Measurements from ENCODE around the gene USP25. TPM values are rescaled to one million over a fixed set of nuclear protein-coding genes. Genes with fewer than 3 reads are reported as not detected.

USP25 gene
- total and polyA plus RNA-seq, 4 donors, result 14.6 to 148 (median 32.1) TPM

- Histone ChIP-seq H3K27ac (ENCODE audit: low read depth in 1 of 2, low read length in 1 of 2) (no peak overlapping the region), H3K4me3 (no peak overlapping the region), H3K27me3 (ENCODE audit: control insufficient read depth in 3 of 3, insufficient read depth in 3 of 3, low read length in 2 of 3) (no peaks in the 10 kb centered on the region), H3K9me3 (ENCODE audit: control insufficient read depth in 4 of 4, insufficient read depth in 3 of 4, low read length in 3 of 4) (no peaks in the 10 kb centered on the region), H3K36me3 (ENCODE audit: control insufficient read depth in 4 of 4, insufficient read depth in 4 of 4, low read length in 4 of 4) (peaks cover 0 to 3% (median 0%) of the 10 kb centered on the region in 4 donors), H3K4me1 (ENCODE audit: control insufficient read depth in 5 of 5, insufficient read depth in 5 of 5, low read length in 5 of 5) (peaks cover 0 to 6% (median 0%) of the 10 kb centered on the region in 5 donors), H3K9ac (ENCODE audit: insufficient read depth in 1 of 2, low read length in 2 of 2) (no peak overlapping the region)
- no peak for TF ChIP-seq CTCF (IDR thresholded peaks at IDR 0.05; ENCODE audit: control extremely low read depth, extremely low read depth)
- ATAC-seq (ENCODE audit: insufficient read depth, low FRiP score) (no peak), DNase-seq (no peak)
- WGBS, 2 donors, result 85 to 89% methylated on average over 7 of the region's 7 CpGs
These were observed 79.3 kb downstream of the USP25 start for GRCh38 chr21:15809065-15809464.

DNA sequence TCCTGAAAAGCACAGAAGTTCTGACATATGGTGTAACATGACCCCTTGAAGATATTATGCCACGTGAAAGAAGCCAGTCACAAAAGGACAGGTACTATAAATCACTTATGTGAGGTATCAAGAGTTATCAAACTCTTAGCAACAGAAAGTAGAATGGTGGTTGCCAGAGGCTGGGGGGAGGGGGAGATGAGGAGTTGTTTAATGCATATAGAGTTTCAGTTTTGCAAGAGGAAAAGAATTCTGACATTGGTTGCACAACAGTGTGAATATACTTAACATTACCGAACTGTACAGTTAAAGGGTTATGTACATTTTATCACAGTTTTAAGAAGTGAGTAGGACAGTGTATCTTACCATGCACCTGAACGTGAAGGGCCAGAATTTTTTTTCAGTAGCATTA, 80.0 kb downstream of the USP25 start:
- WGBS, 2 donors, result 34 to 49% methylated on average over 3 of the region's 3 CpGs
- ATAC-seq (ENCODE audit: insufficient read depth, low FRiP score) (no peak), DNase-seq (peak; percentile 35 to 82 (median 67))
- Histone ChIP-seq H3K9ac (ENCODE audit: insufficient read depth in 1 of 2, low read length in 2 of 2) (no peak overlapping the region), H3K27ac (ENCODE audit: low read depth in 1 of 2, low read length in 1 of 2) (no peak overlapping the region), H3K27me3 (ENCODE audit: control insufficient read depth in 3 of 3, insufficient read depth in 3 of 3, low read length in 2 of 3) (no peaks in the 10 kb centered on the region), H3K4me3 (no peak overlapping the region), H3K4me1 (ENCODE audit: control insufficient read depth in 5 of 5, insufficient read depth in 5 of 5, low read length in 5 of 5) (peaks cover 0 to 2% (median 0%) of the 10 kb centered on the region in 5 donors), H3K9me3 (ENCODE audit: control insufficient read depth in 4 of 4, insufficient read depth in 3 of 4, low read length in 3 of 4) (peaks cover 0 to under 1% (median 0%) of the 10 kb centered on the region in 4 donors), H3K36me3 (ENCODE audit: control insufficient read depth in 4 of 4, insufficient read depth in 4 of 4, low read length in 4 of 4) (peaks cover 0 to 3% (median under 1%) of the 10 kb centered on the region in 4 donors)
- TF ChIP-seq CTCF (IDR thresholded peaks at IDR 0.05; ENCODE audit: control extremely low read depth, extremely low read depth), result no peak

DNA sequence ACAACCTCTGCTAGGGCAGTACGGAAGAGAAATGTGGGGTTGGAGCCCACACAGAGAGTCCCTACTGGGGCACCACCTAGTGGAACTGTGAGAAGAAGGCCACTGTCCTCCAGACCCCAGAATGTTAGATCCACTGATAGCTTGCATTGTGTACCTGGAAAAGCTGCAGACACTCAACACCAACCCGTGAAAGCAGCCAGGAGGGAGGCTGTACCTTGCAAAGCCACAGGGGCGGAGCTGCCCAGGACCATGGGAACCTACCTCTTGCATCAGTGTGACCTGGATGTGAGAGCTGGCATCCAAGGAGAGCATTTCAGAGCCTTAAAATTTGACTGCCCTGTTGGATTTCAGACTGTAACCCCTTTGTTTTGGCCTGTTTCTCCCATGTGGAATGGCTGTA, 85.5 kb downstream of the USP25 start:
- TF ChIP-seq CTCF (IDR thresholded peaks at IDR 0.05; ENCODE audit: control extremely low read depth, extremely low read depth), result no peak
- peaks cover 0 to 9% (median 3%) of the 10 kb centered on the region in 4 donors for H3K36me3 ChIP-seq (ENCODE audit: control insufficient read depth in 4 of 4, insufficient read depth in 4 of 4, low read length in 4 of 4)
- no peak overlapping the region for H3K27ac ChIP-seq (ENCODE audit: low read depth in 1 of 2, low read length in 1 of 2)
- DNase-seq (no peak), ATAC-seq (ENCODE audit: insufficient read depth, low FRiP score) (no peak)
- no peaks in the 10 kb centered on the region for H3K27me3 ChIP-seq (ENCODE audit: control insufficient read depth in 3 of 3, insufficient read depth in 3 of 3, low read length in 2 of 3)
- 98 to 100% methylated on average over 3 of the region's 3 CpGs for WGBS, 2 donors
- no peak overlapping the region for H3K4me3 ChIP-seq
- H3K4me1 ChIP-seq (ENCODE audit: control insufficient read depth in 5 of 5, insufficient read depth in 5 of 5, low read length in 5 of 5), result peaks cover 0 to 1% (median 0%) of the 10 kb centered on the region in 5 donors
- peaks cover 0 to 5% (median 1%) of the 10 kb centered on the region in 4 donors for H3K9me3 ChIP-seq (ENCODE audit: control insufficient read depth in 4 of 4, insufficient read depth in 3 of 4, low read length in 3 of 4)
- H3K9ac ChIP-seq (ENCODE audit: insufficient read depth in 1 of 2, low read length in 2 of 2), result no peak overlapping the region

- peaks cover 0 to under 1% (median 0%) of the 10 kb centered on the region in 4 donors for H3K9me3 ChIP-seq (ENCODE audit: control insufficient read depth in 4 of 4, insufficient read depth in 3 of 4, low read length in 3 of 4)
- DNase-seq (no peak), ATAC-seq (ENCODE audit: insufficient read depth, low FRiP score) (no peak)
- no peak overlapping the region for H3K27ac ChIP-seq (ENCODE audit: low read depth in 1 of 2, low read length in 1 of 2)
- TF ChIP-seq CTCF (IDR thresholded peaks at IDR 0.05; ENCODE audit: control extremely low read depth, extremely low read depth), result no peak
- no peak overlapping the region for H3K4me3 ChIP-seq
- no peak overlapping the region for H3K9ac ChIP-seq (ENCODE audit: insufficient read depth in 1 of 2, low read length in 2 of 2)
- no peaks in the 10 kb centered on the region for H3K27me3 ChIP-seq (ENCODE audit: control insufficient read depth in 3 of 3, insufficient read depth in 3 of 3, low read length in 2 of 3)
- peaks cover 0 to 3% (median 0%) of the 10 kb centered on the region in 5 donors for H3K4me1 ChIP-seq (ENCODE audit: control insufficient read depth in 5 of 5, insufficient read depth in 5 of 5, low read length in 5 of 5)
- H3K36me3 ChIP-seq (ENCODE audit: control insufficient read depth in 4 of 4, insufficient read depth in 4 of 4, low read length in 4 of 4), result peaks cover 0 to 5% (median 1%) of the 10 kb centered on the region in 4 donors
These were observed 90.5 kb downstream of the USP25 start for GRCh38 chr21:15820327-15820726.

Measured in lung (tissue), 12 donors.